ENCODE measurements around the gene LHX6. TPM values are rescaled to one million over a fixed set of nuclear protein-coding genes. Genes with fewer than 3 reads are reported as not detected.

LHX6 gene
- total RNA-seq: 1.9 TPM

DNA sequence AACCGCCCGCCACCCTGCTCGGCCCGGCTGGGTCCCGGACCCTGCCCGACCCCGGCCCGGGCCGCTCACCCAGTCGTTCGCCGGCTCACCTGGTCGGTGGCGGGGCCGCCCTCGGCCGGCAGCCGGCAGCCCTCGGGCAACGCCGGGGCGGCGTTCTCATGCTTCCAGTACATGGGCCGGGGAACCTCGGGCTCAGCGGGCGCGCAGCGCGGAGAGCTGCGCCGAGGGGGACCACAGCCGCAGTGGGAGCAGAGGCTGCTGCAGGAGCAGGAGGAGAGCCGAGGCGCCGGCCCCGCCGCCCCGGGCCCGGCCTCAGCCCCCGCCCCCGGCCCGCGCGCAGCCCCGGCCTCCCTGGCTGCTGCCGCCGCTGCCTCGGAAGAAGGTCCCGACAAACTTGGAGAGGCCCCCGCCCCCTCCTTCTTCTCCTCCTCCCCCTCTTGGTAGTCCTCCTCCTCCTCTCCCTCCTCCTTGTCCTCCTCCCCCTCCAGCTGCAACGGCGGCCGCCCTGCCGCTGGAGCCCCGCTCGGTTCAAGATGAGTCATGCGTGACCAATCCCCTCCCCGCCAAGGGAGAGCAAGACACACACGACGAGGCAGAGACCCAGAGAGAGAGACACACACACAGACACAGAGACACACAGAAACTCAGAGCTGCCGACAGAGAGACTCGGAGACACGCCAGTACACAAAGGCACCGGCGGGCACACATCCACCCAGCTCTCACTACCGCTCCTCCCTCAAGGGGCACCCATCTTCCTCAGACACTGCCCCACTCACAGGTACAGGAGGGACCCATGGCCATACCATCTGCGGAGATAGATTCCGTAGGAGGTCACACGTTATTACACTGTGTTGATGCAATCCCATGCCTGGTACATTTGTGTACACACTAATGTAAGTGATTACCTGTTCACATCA, at the start of gene LHX6:
Gene LHX6, minus strand, starts transcription at position 390 of the 917 bp plus-strand sequence. Its CDS starts 217 bp downstream, at position 173.

GRCh38 chr9:122264360-122265148, 35.8 kb upstream of the LHX6 start, which contains the start of the genes MRRF and RBM18:
MRRF (plus strand) TSS chr9:122264882; CDS start chr9:122270892, 6,010 bp downstream.
RBM18 (minus strand) TSS chr9:122264840; CDS start chr9:122261492, 3,348 bp downstream.

GRCh38 chr9:122159026-122159924, 69.5 kb downstream of the LHX6 start, which contains the start of the genes MORN5 and NDUFA8:
MORN5 (plus strand) TSS chr9:122159908; CDS start chr9:122159973, 65 bp downstream.
NDUFA8 (minus strand) TSS chr9:122159779; CDS start chr9:122159677, 102 bp downstream.

Other genes with a start within 250 kb of the LHX6 start
- 19.0 TPM for gene TTLL11, start 135.6 kb downstream of the LHX6 start, total RNA-seq
- gene NDUFA8, start 69.2 kb downstream of the LHX6 start, total RNA-seq: 28.6 TPM
- gene MORN5, start 69.0 kb downstream of the LHX6 start, total RNA-seq: 1.4 TPM
- 20.3 TPM for gene RBM18, start 35.9 kb upstream of the LHX6 start, total RNA-seq
- 35.9 TPM for gene MRRF, start 35.9 kb upstream of the LHX6 start, total RNA-seq
- gene PTGS1, start 142.1 kb upstream of the LHX6 start, total RNA-seq: 3.2 TPM
- not detected for gene OR1J1, start 249.0 kb upstream of the LHX6 start, total RNA-seq